A673 (cell line): ENCODE data around the gene DAPK1. TPM values are rescaled to one million over a fixed set of nuclear protein-coding genes. Genes with fewer than 3 reads are reported as not detected.

ENCODE experiments used
- BruUV-seq: library from RNA; stranded (reverse); fragments of 400-500 nt; replicated peaks from 2 replicates; lab custom pipeline; 2021; lab: Mats Ljungman, UMichigan
- CTCF ChIA-PET: fragments of 300-600 bp; sonication (Branson Sonifier 250); formaldehyde crosslinking; loops from one replicate; lab custom pipeline; 2022; ENCODE audit warnings: antibody characterized with exemption; lab: Charles Lee
- POLR2A ChIA-PET: fragments of 300-600 bp; sonication (Branson Sonifier 250); formaldehyde crosslinking; loops from one replicate; lab custom pipeline; 2022; ENCODE audit warnings: antibody characterized with exemption; ENCODE audit not compliant: low non-redundant PET; lab: Charles Lee
- DNase-seq: peaks from one replicate; pipeline ENCODE4 v3.0.0-alpha.2; 2015; ENCODE audit warnings: low spot score
- H3K27ac ChIP-seq: fragments of 200-600 bp; sonication (generic); 2 replicates; pipeline ENCODE4 v1.5.1; 2016; ENCODE audit warnings: mixed run types, low read depth, mild to moderate bottlenecking, mixed read lengths, antibody characterized with exemption, low read length; ENCODE audit not compliant: poor library complexity, severe bottlenecking
- H3K27me3 ChIP-seq: fragments of 200-600 bp; sonication (generic); replicated peaks from 2 replicates; pipeline ENCODE4 v1.6.1; 2017; ENCODE audit warnings: mixed run types, low read depth, mild to moderate bottlenecking, mixed read lengths, antibody characterized with exemption, low read length; ENCODE audit not compliant: insufficient read depth, poor library complexity
- H3K36me3 ChIP-seq: fragments of 200-600 bp; sonication (generic); 2 replicates; pipeline ENCODE4 v1.6.1; 2016; ENCODE audit warnings: mixed run types, mild to moderate bottlenecking, mixed read lengths, antibody characterized with exemption, low read length; ENCODE audit not compliant: insufficient read depth, poor library complexity, severe bottlenecking
- H3K4me1 ChIP-seq: fragments of 200-600 bp; sonication (generic); 2 replicates; pipeline ENCODE4 v1.6.1; 2017; ENCODE audit warnings: mixed run types, mild to moderate bottlenecking, mixed read lengths, antibody characterized with exemption, low read length; ENCODE audit not compliant: insufficient read depth, poor library complexity, severe bottlenecking
- H3K4me3 ChIP-seq: fragments of 200-600 bp; sonication (generic); 2 replicates; pipeline ENCODE4 v1.5.1; 2016; ENCODE audit warnings: low read depth, mixed run types, mild to moderate bottlenecking, mixed read lengths, low read length; ENCODE audit not compliant: poor library complexity, severe bottlenecking
- H3K9me3 ChIP-seq: fragments of 200-600 bp; sonication (generic); 2 replicates; pipeline ENCODE4 v1.6.1; 2016; ENCODE audit warnings: mixed run types, low read depth, mild to moderate bottlenecking, mixed read lengths, antibody characterized with exemption, low read length; ENCODE audit not compliant: poor library complexity, severe bottlenecking
- EZH2 ChIP-seq: fragments of 200-600 bp; sonication (generic); IDR thresholded peaks from 2 replicates; pipeline ENCODE4 v1.6.1; 2017; ENCODE audit warnings: borderline replicate concordance, low read depth, mild to moderate bottlenecking, mixed read lengths, antibody characterized with exemption, low read length; ENCODE audit not compliant: poor library complexity, severe bottlenecking
- intact Hi-C: fragments of 100-400 bp; cut with micrococcal nuclease; formaldehyde crosslinking; loops from one replicate; pipeline ENCODE4 v1.10.0; 2022; ENCODE audit not compliant: unreplicated experiment
- total RNA-seq: library from RNA; stranded (reverse); gene quantifications from 2 replicates; pipeline ENCODE4 v1.2.3, GENCODE V29; 2021
- TF ChIP-seq, protein P1 (sequence below): fragments of 300-800, 200-600 bp; sonication (generic); conservative IDR thresholded peaks from 2 replicates; pipeline ENCODE4 v1.5.1; 2017; ENCODE audit warnings: low read depth, mild to moderate bottlenecking, antibody characterized with exemption, low read length, moderate library complexity, mixed read lengths

The DAPK1 gene
- total RNA-seq, 1 experiment from 2014 or later = 380 TPM

DNA sequence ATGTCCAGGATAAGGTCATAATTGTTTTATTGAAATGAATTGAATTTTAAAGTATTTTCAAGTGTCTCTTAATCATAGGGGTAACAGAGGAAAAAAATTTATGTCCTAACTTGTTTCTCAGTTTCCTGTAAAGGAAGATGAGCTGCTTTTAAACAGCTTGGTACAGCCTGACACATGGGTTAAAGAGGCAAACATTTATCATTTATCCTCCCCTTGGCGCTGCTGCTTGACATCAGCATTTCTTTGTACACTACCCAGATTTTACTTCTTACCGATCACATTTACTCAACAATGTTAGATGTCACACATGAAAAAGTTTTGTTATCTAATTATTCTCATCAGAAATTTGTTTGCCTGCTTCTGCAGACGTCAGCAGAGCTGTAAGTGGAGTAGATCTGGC lies 148.9 kb downstream of the DAPK1 start:
- TF ChIP-seq EZH2 = no peak
- TF ChIP-seq, protein P1, sequence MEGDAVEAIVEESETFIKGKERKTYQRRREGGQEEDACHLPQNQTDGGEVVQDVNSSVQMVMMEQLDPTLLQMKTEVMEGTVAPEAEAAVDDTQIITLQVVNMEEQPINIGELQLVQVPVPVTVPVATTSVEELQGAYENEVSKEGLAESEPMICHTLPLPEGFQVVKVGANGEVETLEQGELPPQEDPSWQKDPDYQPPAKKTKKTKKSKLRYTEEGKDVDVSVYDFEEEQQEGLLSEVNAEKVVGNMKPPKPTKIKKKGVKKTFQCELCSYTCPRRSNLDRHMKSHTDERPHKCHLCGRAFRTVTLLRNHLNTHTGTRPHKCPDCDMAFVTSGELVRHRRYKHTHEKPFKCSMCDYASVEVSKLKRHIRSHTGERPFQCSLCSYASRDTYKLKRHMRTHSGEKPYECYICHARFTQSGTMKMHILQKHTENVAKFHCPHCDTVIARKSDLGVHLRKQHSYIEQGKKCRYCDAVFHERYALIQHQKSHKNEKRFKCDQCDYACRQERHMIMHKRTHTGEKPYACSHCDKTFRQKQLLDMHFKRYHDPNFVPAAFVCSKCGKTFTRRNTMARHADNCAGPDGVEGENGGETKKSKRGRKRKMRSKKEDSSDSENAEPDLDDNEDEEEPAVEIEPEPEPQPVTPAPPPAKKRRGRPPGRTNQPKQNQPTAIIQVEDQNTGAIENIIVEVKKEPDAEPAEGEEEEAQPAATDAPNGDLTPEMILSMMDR = no peak
- intact Hi-C loops = no loop called here
- ChIA-PET CTCF (no interaction called here), POLR2A (no interaction called here)
- Histone ChIP-seq H3K4me3 (no peak overlapping the region), H3K27me3 (no peaks in the 10 kb centered on the region), H3K27ac (no peak overlapping the region), H3K4me1 (peaks cover 14% of the 10 kb centered on the region), H3K36me3 (peaks cover 100% of the 10 kb centered on the region), H3K9me3 (no peaks in the 10 kb centered on the region)
- no peak for DNase-seq
- BruUV-seq = no TSS peak

DNA sequence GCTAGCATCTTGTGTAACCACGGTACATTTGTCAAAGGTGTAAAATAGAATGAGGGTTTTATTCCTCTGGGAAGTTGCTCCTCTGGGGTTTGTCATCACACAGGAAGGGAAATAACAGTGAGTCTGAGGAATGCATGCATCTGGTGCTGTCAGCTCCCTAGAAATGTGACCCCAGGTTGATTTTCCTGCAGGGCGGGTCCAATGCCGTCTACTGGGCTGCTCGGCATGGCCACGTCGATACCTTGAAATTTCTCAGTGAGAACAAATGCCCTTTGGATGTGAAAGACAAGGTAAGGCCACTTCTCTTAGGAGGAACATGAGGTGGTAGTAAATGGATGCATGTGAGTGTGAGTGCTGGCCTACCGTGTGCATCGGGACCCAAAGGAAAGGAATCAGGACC lies 149.4 kb downstream of the DAPK1 start:
- H3K36me3 ChIP-seq = peaks cover 96% of the 10 kb centered on the region
- ChIA-PET POLR2A (no interaction called here), CTCF (no interaction called here)
- H3K4me1 ChIP-seq = peaks cover 9% of the 10 kb centered on the region
- DNase-seq = no peak
- no peak overlapping the region for H3K4me3 ChIP-seq
- H3K27ac ChIP-seq = no peak overlapping the region
- no TSS peak for BruUV-seq
- no peaks in the 10 kb centered on the region for H3K27me3 ChIP-seq
- intact Hi-C loops = no loop called here
- no peak for TF ChIP-seq EZH2
- TF ChIP-seq, protein P1 = no peak
- H3K9me3 ChIP-seq = no peaks in the 10 kb centered on the region

DNA sequence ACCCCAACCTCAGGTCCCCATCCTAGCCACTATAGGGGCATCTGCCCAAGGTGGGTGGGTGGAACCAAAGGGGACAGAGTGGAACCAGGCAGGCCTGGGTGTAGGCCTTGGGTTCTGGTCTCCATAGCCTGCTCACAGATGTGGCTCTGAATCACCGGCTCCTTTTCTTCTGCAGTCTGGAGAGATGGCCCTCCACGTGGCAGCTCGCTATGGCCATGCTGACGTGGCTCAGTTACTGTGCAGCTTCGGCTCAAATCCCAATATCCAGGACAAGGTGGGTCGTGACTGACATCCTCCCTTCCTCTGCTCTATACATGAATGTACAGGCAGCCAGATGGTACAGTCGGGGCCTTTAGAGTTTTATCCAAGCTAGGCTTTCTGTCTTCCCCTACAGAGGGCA lies 150.9 kb downstream of the DAPK1 start:
- Histone ChIP-seq H3K4me1 (peaks cover 5% of the 10 kb centered on the region), H3K9me3 (no peaks in the 10 kb centered on the region), H3K27ac (no peak overlapping the region), H3K27me3 (no peaks in the 10 kb centered on the region), H3K36me3 (peaks cover 87% of the 10 kb centered on the region), H3K4me3 (no peak overlapping the region)
- intact Hi-C loops = no loop called here
- CTCF ChIA-PET = no interaction called here
- BruUV-seq = no TSS peak
- TF ChIP-seq EZH2 = no peak
- TF ChIP-seq, protein P1 = no peak
- POLR2A ChIA-PET = no interaction called here
- DNase-seq = no peak
